Astrocyte (in vitro differentiated cells and primary cell): ENCODE results near the gene SNX24. TPM values are rescaled to one million over a fixed set of nuclear protein-coding genes. Genes with fewer than 3 reads are reported as not detected.

Experiments
- DNase-seq: peaks from one replicate; pipeline ENCODE4 v3.0.0-alpha.2; 2010; ENCODE audit warnings: low read depth
- FAIRE-seq: peaks from 2 replicates; lab custom pipeline; 2011; peaks lifted over from hg19 to GRCh38; lab: Jason Lieb, UNC
- H2AFZ ChIP-seq: 2 replicates; pipeline ENCODE4 v1.6.0; 2012; ENCODE audit warnings: low read depth, low read length, inconsistent platforms
- H3K27ac ChIP-seq: 2 replicates; pipeline ENCODE4 v1.5.1; 2011; ENCODE audit warnings: low read depth, low read length, inconsistent platforms
- H3K27me3 ChIP-seq: 2 replicates; pipeline ENCODE4 v1.6.0; 2011; ENCODE audit warnings: low read length, inconsistent platforms; ENCODE audit not compliant: insufficient read depth
- H3K36me3 ChIP-seq: 2 replicates; pipeline ENCODE4 v1.5.1; 2011; ENCODE audit warnings: low read length, inconsistent platforms; ENCODE audit not compliant: insufficient read depth
- H3K4me1 ChIP-seq: 2 replicates; pipeline ENCODE4 v1.5.1; 2011; ENCODE audit warnings: low read length, inconsistent platforms; ENCODE audit not compliant: insufficient read depth
- H3K4me2 ChIP-seq: 2 replicates; pipeline ENCODE4 v1.6.0; 2012; ENCODE audit warnings: low read length, inconsistent platforms
- H3K4me3 ChIP-seq: 2 replicates; pipeline ENCODE4 v1.5.1; 2011; ENCODE audit warnings: low read depth, mild to moderate bottlenecking, low read length, inconsistent platforms; ENCODE audit not compliant: insufficient read depth
- H3K79me2 ChIP-seq: 2 replicates; pipeline ENCODE4 v1.6.0; 2012; ENCODE audit warnings: mild to moderate bottlenecking, low read length, inconsistent platforms; ENCODE audit not compliant: insufficient read depth
- H3K9ac ChIP-seq: 2 replicates; pipeline ENCODE4 v1.6.0; 2012; ENCODE audit warnings: mild to moderate bottlenecking, low read length, inconsistent platforms
- H3K9me3 ChIP-seq: 2 replicates; pipeline ENCODE4 v1.5.1; 2012; ENCODE audit warnings: low read depth, mild to moderate bottlenecking, low read length, inconsistent platforms; ENCODE audit not compliant: insufficient read depth
- H4K20me1 ChIP-seq: 2 replicates; pipeline ENCODE4 v1.6.0; 2012; ENCODE audit warnings: low read length, inconsistent platforms; ENCODE audit not compliant: insufficient read depth
- H3K27ac Mint-ChIP-seq: one replicate; pipeline ENCODE4 v1.8.0; 2021; ENCODE audit warnings: mild to moderate bottlenecking, mixed read lengths; ENCODE audit not compliant: unreplicated experiment
- H3K27me3 Mint-ChIP-seq: one replicate; pipeline ENCODE4 v1.8.0; 2021; ENCODE audit warnings: low read depth, mixed read lengths; ENCODE audit not compliant: unreplicated experiment
- H3K36me3 Mint-ChIP-seq: one replicate; pipeline ENCODE4 v1.8.0; 2021; ENCODE audit warnings: low read depth, mixed read lengths; ENCODE audit not compliant: unreplicated experiment
- H3K4me1 Mint-ChIP-seq: one replicate; pipeline ENCODE4 v1.8.0; 2021; ENCODE audit warnings: low read depth, mixed read lengths; ENCODE audit not compliant: unreplicated experiment
- H3K4me3 Mint-ChIP-seq: one replicate; pipeline ENCODE4 v1.8.0; 2021; ENCODE audit warnings: mild to moderate bottlenecking, moderate library complexity, mixed read lengths; ENCODE audit not compliant: unreplicated experiment
- H3K9me3 Mint-ChIP-seq: one replicate; pipeline ENCODE4 v1.8.0; 2021; ENCODE audit warnings: mild to moderate bottlenecking, mixed read lengths; ENCODE audit not compliant: unreplicated experiment
- CTCF ChIP-seq: IDR thresholded peaks from 2 replicates; pipeline ENCODE4 v1.5.1; 2011; ENCODE audit warnings: low read depth, mild to moderate bottlenecking, inconsistent platforms, low read length, moderate library complexity; ENCODE audit not compliant: insufficient read depth
- EZH2 ChIP-seq: IDR thresholded peaks from 2 replicates; pipeline ENCODE4 v1.6.1; 2012; ENCODE audit warnings: mild to moderate bottlenecking, low read length, inconsistent platforms; ENCODE audit not compliant: insufficient read depth
- total RNA-seq: library from RNA; stranded (reverse); gene quantifications from 2 replicates; pipeline ENCODE4 v1.2.1, GENCODE V29; 2021

Gene SNX24
- total RNA-seq, 1 donor from 2014 or later = 44.6 TPM

GRCh38 chr5:122895141-122895540 is 49.7 kb downstream of the SNX24 start:
- H3K36me3 ChIP-seq = no peaks in the 10 kb centered on the region
- no peaks in the 10 kb centered on the region for H3K27me3 ChIP-seq
- no peaks in the 10 kb centered on the region for H3K4me1 ChIP-seq
- Mint-ChIP-seq H3K27ac (no peak overlapping the region), H3K27me3 (no peaks in the 10 kb centered on the region), H3K4me3 (no peak overlapping the region), H3K4me1 (no peaks in the 10 kb centered on the region), H3K36me3 (peaks cover 2% of the 10 kb centered on the region), H3K9me3 (no peaks in the 10 kb centered on the region)
- H3K4me3 ChIP-seq = no peak overlapping the region
- H3K9ac ChIP-seq = no peak overlapping the region
- no peak for TF ChIP-seq CTCF
- no peak for TF ChIP-seq EZH2
- peaks cover 17% of the 10 kb centered on the region for H4K20me1 ChIP-seq
- no peak for DNase-seq
- H3K79me2 ChIP-seq = peaks cover 7% of the 10 kb centered on the region
- H2AFZ ChIP-seq = no peak overlapping the region
- H3K4me2 ChIP-seq = no peak overlapping the region
- H3K9me3 ChIP-seq = no peaks in the 10 kb centered on the region
- H3K27ac ChIP-seq = no peak overlapping the region
- FAIRE-seq = no peak

- H3K27me3 Mint-ChIP-seq = no peaks in the 10 kb centered on the region
- no peak overlapping the region for H3K4me3 Mint-ChIP-seq
- H3K79me2 ChIP-seq = peaks cover 11% of the 10 kb centered on the region
- H3K4me2 ChIP-seq = no peak overlapping the region
- H3K9ac ChIP-seq = no peak overlapping the region
- FAIRE-seq (peak; percentile 62), DNase-seq (peak; percentile 18)
- H3K9me3 ChIP-seq = no peaks in the 10 kb centered on the region
- no peak overlapping the region for H3K27ac Mint-ChIP-seq
- no peaks in the 10 kb centered on the region for H3K36me3 ChIP-seq
- H3K36me3 Mint-ChIP-seq = peaks cover 2% of the 10 kb centered on the region
- TF ChIP-seq EZH2 (no peak), CTCF (peak; percentile 56)
- no peak overlapping the region for H3K4me3 ChIP-seq
- no peaks in the 10 kb centered on the region for H3K9me3 Mint-ChIP-seq
- peaks cover 18% of the 10 kb centered on the region for H4K20me1 ChIP-seq
- no peak overlapping the region for H3K27ac ChIP-seq
- H3K4me1 ChIP-seq = no peaks in the 10 kb centered on the region
- H2AFZ ChIP-seq = no peak overlapping the region
- no peaks in the 10 kb centered on the region for H3K27me3 ChIP-seq
- H3K4me1 Mint-ChIP-seq = no peaks in the 10 kb centered on the region
Measured at GRCh38 chr5:122896598-122897282, 51.3 kb downstream of the SNX24 start.

GRCh38 chr5:122897283-122897602 is 51.8 kb downstream of the SNX24 start:
- Histone ChIP-seq H3K27me3 (no peaks in the 10 kb centered on the region), H2AFZ (no peak overlapping the region), H3K79me2 (peaks cover 11% of the 10 kb centered on the region), H3K36me3 (no peaks in the 10 kb centered on the region), H3K27ac (no peak overlapping the region), H4K20me1 (peaks cover 23% of the 10 kb centered on the region), H3K4me2 (no peak overlapping the region), H3K9ac (no peak overlapping the region), H3K4me1 (no peaks in the 10 kb centered on the region), H3K9me3 (no peaks in the 10 kb centered on the region), H3K4me3 (no peak overlapping the region)
- no peak for TF ChIP-seq EZH2
- TF ChIP-seq CTCF = no peak
- peaks cover 5% of the 10 kb centered on the region for H3K4me1 Mint-ChIP-seq
- no peak for DNase-seq
- no peak overlapping the region for H3K27ac Mint-ChIP-seq
- H3K27me3 Mint-ChIP-seq = no peaks in the 10 kb centered on the region
- peaks cover 2% of the 10 kb centered on the region for H3K36me3 Mint-ChIP-seq
- H3K4me3 Mint-ChIP-seq = no peak overlapping the region
- no peaks in the 10 kb centered on the region for H3K9me3 Mint-ChIP-seq
- FAIRE-seq = no peak
